BJ (cell line): ENCODE measurements around the gene SMIM12. TPM values are rescaled to one million over a fixed set of nuclear protein-coding genes. Genes with fewer than 3 reads are reported as not detected.

Experiments
- CTCF ChIA-PET: fragments of 350-600 bp; formaldehyde crosslinking; extraction: SDS; loops from one replicate; lab custom pipeline; 2021; ENCODE audit warnings: antibody characterized with exemption, inconsistent platforms; lab: Yijun Ruan, JAX
- POLR2A ChIA-PET: fragments of 300-600 bp; sonication (Branson Sonifier 250); formaldehyde crosslinking; extraction: SDS; loops from one replicate; lab custom pipeline; 2021; ENCODE audit warnings: antibody characterized with exemption; lab: Charles Lee
- DNase-seq: peaks from one replicate; pipeline ENCODE4 v3.0.0-alpha.2; 2011; ENCODE audit warnings: low read depth
- H3K27me3 ChIP-seq: 2 replicates; pipeline ENCODE4 v1.6.0; 2011; ENCODE audit warnings: low read length; ENCODE audit not compliant: control insufficient read depth, insufficient read depth
- H3K36me3 ChIP-seq: 2 replicates; pipeline ENCODE4 v1.5.1; 2011; ENCODE audit warnings: low read length; ENCODE audit not compliant: control insufficient read depth, insufficient read depth
- H3K4me3 ChIP-seq: 2 replicates; pipeline ENCODE4 v1.5.1; 2011; ENCODE audit warnings: low read depth, mild to moderate bottlenecking, control low read depth, low read length
- CTCF ChIP-seq: IDR thresholded peaks from 2 replicates; pipeline ENCODE4 v1.5.1; 2011; ENCODE audit warnings: low read depth, mild to moderate bottlenecking, control low read depth, inconsistent platforms, low read length, moderate library complexity; ENCODE audit not compliant: insufficient read depth
- polyA plus RNA-seq: library from polyadenylated mRNA; depleted of rRNA; stranded (reverse); fragments of >200 nt; gene quantifications from 2 replicates; pipeline ENCODE4 v1.2.3, GENCODE V29; 2011

SMIM12 gene
- polyA plus RNA-seq, 1 experiment, result 44.8 TPM

- ChIA-PET POLR2A (no interaction called here), CTCF (no interaction called here)
- no peak for TF ChIP-seq CTCF
- Histone ChIP-seq H3K36me3 (no peaks in the 10 kb centered on the region), H3K27me3 (no peaks in the 10 kb centered on the region), H3K4me3 (no peak overlapping the region)
- DNase-seq, result no peak
These were observed 30.3 kb downstream of the SMIM12 start for GRCh38 chr1:34829250-34829649.

- no peak for TF ChIP-seq CTCF
- no peaks in the 10 kb centered on the region for H3K27me3 ChIP-seq
- ChIA-PET POLR2A (no interaction called here), CTCF (no interaction called here)
- no peaks in the 10 kb centered on the region for H3K36me3 ChIP-seq
- DNase-seq, result no peak
- no peak overlapping the region for H3K4me3 ChIP-seq
These were observed 30.9 kb downstream of the SMIM12 start for GRCh38 chr1:34828611-34829010.

- POLR2A ChIA-PET, result no interaction called here
- TF ChIP-seq CTCF, result no peak
- H3K4me3 ChIP-seq, result no peak overlapping the region
- no peaks in the 10 kb centered on the region for H3K36me3 ChIP-seq
- H3K27me3 ChIP-seq, result no peaks in the 10 kb centered on the region
- no peak for DNase-seq
- CTCF ChIA-PET, result interaction anchor here (1.2 kb wide), 1 partner anchor 32 kb away, joined by 4 read pairs; the partner anchor contains the start of gene SMIM12
These were observed 32.1 kb downstream of the SMIM12 start for GRCh38 chr1:34827341-34827941.

GRCh38 chr1:34825455-34826091 lies 34.0 kb downstream of the SMIM12 start:
- H3K27me3 ChIP-seq, result no peaks in the 10 kb centered on the region
- ChIA-PET CTCF (interaction anchor here (0.9 to 1.9 kb wide), 2 partner anchors 9 to 28 kb away, joined by 3 to 4 read pairs; no protein-coding TSS in a partner anchor), POLR2A (no interaction called here)
- no peak for DNase-seq
- no peak overlapping the region for H3K4me3 ChIP-seq
- TF ChIP-seq CTCF, result no peak
- H3K36me3 ChIP-seq, result no peaks in the 10 kb centered on the region

- H3K36me3 ChIP-seq, result no peaks in the 10 kb centered on the region
- no peaks in the 10 kb centered on the region for H3K27me3 ChIP-seq
- H3K4me3 ChIP-seq, result no peak overlapping the region
- no peak for DNase-seq
- TF ChIP-seq CTCF, result no peak
- CTCF ChIA-PET, result interaction anchor here (0.8 to 1.9 kb wide), 3 partner anchors 10 to 28 kb away, joined by 3 to 4 read pairs (median 4); no protein-coding TSS in a partner anchor
- POLR2A ChIA-PET, result no interaction called here
These were observed 34.6 kb downstream of the SMIM12 start for GRCh38 chr1:34824817-34825454.
